DMS53 treated with DMSO at 0.1 percent for 48 hours (cell line): ENCODE results near the gene ODC1.

ENCODE experiments used
- DNase-seq: peaks from one replicate; lab custom pipeline; 2025; ENCODE audit not compliant: unreplicated experiment; lab: John Stamatoyannopoulos, UW

ODC1 gene

GRCh38 chr2:10434886-10435819 lies 13.0 kb downstream of the ODC1 start:
- peak; percentile 26 for DNase-seq

- no peak for DNase-seq
These were observed 13.9 kb downstream of the ODC1 start for GRCh38 chr2:10433947-10434885.

GRCh38 chr2:10433264-10433946 lies 14.7 kb downstream of the ODC1 start:
- no peak for DNase-seq

- DNase-seq: no peak
These were observed 15.6 kb downstream of the ODC1 start for GRCh38 chr2:10432311-10433181.

- no peak for DNase-seq
These were observed 16.3 kb downstream of the ODC1 start for GRCh38 chr2:10431797-10432196.

- DNase-seq: no peak
These were observed 17.1 kb downstream of the ODC1 start for GRCh38 chr2:10430886-10431622.

- no peak for DNase-seq
These were observed 19.2 kb downstream of the ODC1 start for GRCh38 chr2:10428924-10429323.

- DNase-seq: no peak
These were observed 19.8 kb downstream of the ODC1 start for GRCh38 chr2:10428355-10428754.

GRCh38 chr2:10427618-10427949 lies 20.5 kb downstream of the ODC1 start:
- no peak for DNase-seq

- DNase-seq: no peak
These were observed 21.2 kb downstream of the ODC1 start for GRCh38 chr2:10426726-10427617.

- no peak for DNase-seq
These were observed 22.4 kb downstream of the ODC1 start for GRCh38 chr2:10425699-10426098.

GRCh38 chr2:10424916-10425505 lies 23.1 kb downstream of the ODC1 start:
- DNase-seq: no peak

GRCh38 chr2:10424051-10424450 lies 24.1 kb downstream of the ODC1 start:
- no peak for DNase-seq

- no peak for DNase-seq
These were observed 24.7 kb downstream of the ODC1 start for GRCh38 chr2:10423400-10423774.

GRCh38 chr2:10422732-10423399 lies 25.3 kb downstream of the ODC1 start:
- DNase-seq: no peak

GRCh38 chr2:10422251-10422650 lies 25.9 kb downstream of the ODC1 start:
- no peak for DNase-seq

- no peak for DNase-seq
These were observed 28.4 kb downstream of the ODC1 start for GRCh38 chr2:10419553-10420257.
